HG02943 (cell line): ENCODE results near the gene MC1R.
"Not testable (repeated sequence)": the region's sequence is repeated elsewhere in the genome, so short reads cannot be mapped to it uniquely, and the experiment has no call there.

Experiments used
- ATAC-seq: cut with Tn5 transposase; IDR thresholded peaks from one replicate; pipeline ENCODE4 v1.9.1; 2021; ENCODE audit warnings: mild to moderate bottlenecking, low read depth, moderate library complexity; ENCODE audit not compliant: unreplicated experiment

MC1R gene

DNA sequence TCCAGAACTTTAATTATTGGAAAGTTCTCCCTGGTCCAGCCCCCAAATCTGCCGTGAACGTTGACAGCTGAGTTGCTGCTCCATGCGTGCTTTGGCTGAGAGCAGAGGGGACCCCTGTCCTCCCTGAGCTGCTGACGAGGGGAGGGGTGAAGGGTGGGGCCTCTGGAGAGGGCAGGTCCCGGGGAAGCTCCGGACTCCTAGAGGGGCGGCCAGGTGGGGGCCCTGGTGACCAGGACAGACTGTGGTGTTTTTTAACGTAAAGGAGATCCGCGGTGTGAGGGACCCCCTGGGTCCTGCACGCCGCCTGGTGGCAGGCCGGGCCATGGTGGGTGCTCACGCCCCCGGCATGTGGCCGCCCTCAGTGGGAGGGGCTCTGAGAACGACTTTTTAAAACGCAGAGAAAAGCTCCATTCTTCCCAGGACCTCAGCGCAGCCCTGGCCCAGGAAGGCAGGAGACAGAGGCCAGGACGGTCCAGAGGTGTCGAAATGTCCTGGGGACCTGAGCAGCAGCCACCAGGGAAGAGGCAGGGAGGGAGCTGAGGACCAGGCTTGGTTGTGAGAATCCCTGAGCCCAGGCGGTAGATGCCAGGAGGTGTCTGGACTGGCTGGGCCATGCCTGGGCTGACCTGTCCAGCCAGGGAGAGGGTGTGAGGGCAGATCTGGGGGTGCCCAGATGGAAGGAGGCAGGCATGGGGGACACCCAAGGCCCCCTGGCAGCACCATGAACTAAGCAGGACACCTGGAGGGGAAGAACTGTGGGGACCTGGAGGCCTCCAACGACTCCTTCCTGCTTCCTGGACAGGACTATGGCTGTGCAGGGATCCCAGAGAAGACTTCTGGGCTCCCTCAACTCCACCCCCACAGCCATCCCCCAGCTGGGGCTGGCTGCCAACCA, at the start of gene MC1R:
Gene MC1R (plus strand): TSS at position 410 of the 895 bp plus-strand sequence. CDS start 397 bp downstream, at position 807.
- ATAC-seq = no peak

DNA sequence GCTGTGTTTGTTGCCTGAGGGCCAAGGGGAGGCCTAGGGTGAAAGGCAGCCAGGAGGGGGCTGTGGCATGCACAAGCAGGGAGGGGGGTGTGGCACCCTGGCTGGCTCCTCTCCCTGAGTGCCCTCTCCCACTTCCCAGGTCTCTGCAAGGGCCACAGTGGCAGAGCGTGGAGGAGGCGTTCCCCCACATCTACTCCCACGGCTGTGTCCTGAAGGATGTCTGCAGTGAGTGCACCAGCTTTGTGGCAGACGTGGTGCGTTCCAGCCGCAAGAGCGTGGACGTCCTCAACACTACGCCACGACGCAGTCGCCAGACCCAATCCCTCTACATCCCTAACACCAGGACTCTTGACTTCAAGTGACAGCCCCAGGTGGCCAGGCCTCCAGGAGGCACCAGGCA, 48.8 kb upstream of the MC1R start:
- ATAC-seq = no peak

GRCh38 chr16:89870440-89870839, 48.2 kb upstream of the MC1R start:
- no peak for ATAC-seq

DNA sequence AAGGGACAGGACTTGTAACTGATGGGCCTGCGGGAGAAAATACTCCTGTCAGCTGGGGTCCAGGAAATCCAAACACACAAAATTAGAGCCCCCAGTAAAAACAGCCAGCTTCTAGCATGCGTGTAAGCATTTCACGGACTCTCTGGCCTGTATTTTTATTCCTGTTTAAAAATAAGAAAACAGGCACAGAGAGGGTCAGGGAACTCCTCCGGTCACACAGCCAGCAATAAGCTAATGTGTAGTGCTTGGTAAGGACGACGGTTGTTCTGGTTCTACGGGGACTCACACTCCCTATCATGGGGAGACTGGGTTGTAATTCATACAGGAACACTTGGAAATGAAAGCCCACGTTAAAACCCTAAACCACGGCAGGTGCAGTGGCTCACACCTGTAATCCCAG, 46.8 kb upstream of the MC1R start:
- no peak for ATAC-seq

DNA sequence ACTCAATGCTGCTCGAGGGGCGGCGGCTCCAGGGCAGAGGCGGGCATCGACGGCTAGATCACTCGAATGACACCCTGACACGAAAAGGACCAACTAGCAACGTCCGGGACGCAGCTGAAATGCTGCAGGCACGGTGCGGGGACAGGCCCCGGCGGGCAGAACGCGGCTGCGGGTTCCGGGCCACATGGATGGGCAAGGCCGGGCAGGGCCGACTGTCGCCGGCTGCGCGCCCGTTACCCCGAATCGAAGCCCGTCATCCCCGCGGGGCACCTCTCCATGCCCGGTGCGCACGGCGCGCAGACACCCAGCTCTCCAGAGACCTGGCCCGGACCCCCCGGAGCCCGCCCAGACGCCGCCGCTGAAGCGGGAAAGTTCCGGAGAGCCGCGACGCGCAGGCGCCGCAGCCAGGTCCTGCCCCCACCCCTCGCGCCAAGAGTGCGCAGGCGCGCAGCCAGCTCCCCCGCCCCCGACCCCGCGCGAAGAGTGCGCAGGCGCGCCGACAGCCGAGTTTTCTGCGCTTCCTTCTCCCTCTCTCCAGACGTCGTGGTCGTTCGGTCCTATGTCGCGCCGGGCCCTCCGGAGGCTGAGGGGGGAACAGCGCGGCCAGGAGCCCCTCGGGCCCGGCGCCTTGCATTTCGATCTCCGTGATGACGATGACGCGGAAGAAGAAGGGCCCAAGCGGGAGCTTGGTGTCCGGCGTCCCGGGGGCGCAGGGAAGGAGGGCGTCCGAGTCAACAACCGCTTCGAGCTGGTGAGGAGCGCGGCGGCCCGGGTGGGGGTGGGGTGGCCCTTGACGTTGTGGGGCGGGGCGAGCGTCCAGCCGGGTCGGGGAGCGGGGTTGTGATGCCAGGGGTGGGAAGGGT, 45.3 kb upstream of the MC1R start, which contains the start of gene TCF25:
Gene TCF25 (plus strand): TSS at position 484 of the 863 bp plus-strand sequence. CDS start 76 bp downstream, at position 560.
- peak; percentile 39 for ATAC-seq

DNA sequence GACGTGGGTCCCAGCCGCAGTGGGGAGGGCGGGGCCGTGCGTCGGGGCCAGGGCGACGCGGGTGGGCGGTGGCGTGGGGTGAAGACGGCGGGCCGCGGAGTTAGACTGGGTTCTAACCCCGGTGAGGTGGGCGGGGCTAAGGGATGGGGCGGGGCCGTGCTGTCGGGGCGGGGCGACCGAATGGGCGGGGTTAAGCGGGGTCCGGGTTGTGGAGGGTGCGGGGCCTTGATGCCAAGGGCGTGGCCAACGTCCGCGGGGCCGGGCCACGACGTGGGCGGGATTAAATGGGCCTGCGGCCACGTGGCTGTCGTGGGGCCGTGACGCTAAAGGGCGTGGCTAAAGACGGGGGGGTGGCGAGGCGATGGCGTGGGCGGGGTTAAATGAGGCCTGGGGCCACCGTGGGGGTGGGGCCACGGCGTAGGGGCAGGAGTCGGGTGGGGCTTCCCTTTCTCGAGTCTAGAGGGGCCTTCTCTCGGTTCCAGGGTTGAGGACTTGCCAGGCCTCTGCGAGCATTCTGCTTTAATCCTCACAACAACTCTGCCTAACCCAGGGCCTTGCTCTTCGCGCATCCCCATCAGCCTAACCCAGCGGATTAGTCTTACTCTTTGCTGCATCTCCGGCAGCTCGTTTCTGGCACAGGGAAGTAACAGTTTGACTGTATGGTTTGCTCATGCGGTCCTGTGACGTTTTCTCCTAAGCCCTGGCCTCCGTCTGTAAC, 44.5 kb upstream of the MC1R start:
- ATAC-seq = peak; percentile 47

DNA sequence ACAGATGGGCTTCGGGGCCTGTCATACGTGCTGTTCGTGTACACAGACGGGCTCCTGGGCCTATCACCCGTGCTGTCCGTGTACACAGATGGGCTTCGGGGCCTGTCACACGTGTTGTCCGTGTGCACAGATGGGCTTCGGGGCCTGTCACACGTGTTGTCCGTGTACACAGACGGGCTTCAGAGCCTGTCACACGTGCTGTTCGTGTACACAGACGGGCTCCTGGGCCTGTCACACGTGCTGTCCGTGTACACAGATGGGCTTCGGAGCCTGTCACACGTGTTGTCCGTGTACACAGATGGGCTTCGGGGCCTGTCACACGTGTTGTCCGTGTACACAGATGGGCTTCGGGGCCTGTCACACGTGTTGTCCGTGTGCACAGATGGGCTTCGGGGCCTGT, 39.5 kb upstream of the MC1R start:
- ATAC-seq = not testable (repeated sequence)

DNA sequence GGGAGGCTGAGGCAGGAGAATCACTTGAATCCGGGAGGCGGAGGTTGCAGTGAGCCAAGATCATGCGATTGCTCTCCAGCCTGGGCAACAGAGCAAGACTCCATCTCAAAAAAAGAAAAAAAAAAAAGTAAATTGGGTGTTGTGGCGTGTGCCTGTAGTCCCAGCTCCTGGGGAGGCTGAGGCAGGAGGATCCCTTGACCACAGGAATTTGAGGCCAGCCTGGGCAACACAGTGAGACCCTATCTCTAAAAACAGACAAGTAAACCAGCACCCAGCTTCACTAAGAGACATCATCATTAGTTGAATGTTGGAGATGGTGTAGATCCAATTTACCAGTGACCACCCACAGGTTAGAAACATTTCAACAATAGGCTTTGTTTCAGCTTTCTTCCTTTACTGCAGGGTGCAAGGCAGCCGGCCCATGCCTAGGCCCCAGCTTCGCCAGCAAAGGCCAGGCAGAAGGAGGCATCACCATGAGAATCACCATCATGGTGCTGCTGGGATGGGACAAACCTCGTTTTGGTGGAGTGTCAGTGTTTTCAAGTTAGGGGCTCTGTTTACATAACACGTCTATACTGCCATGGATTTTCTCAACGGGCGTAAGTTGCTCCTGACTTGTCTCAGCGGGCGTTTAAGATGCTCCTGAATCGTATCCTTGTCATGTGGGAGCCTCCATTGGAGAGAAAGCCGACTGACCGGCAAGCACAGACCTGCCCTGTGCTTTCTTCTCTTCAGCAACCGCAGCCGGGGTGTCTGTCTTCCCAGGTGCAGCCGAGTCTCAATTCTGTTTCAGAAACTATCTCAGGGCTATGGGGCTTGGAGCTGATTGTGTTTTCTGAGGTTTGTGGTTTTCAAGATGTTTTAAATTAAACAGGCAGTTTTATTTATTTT, 37.9 kb upstream of the MC1R start:
- ATAC-seq = no peak

DNA sequence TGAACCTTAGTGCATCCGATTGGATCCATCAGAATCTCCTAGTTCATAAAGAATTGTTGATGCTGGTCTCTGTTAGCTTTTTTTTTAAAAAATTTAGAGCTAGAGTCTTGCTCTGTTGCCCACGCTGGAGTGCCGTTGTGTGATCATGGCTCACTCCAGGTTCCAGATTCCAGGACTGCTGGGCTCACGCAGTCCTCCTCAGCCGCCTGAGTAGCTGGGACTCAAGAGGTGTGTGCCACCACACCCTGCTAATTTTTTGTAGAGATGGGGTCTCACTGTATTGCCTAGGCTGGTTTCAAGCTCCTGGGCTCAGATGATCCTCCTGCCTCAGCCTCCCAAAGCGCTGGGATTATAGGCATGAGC, 37.3 kb upstream of the MC1R start:
- ATAC-seq = no peak

DNA sequence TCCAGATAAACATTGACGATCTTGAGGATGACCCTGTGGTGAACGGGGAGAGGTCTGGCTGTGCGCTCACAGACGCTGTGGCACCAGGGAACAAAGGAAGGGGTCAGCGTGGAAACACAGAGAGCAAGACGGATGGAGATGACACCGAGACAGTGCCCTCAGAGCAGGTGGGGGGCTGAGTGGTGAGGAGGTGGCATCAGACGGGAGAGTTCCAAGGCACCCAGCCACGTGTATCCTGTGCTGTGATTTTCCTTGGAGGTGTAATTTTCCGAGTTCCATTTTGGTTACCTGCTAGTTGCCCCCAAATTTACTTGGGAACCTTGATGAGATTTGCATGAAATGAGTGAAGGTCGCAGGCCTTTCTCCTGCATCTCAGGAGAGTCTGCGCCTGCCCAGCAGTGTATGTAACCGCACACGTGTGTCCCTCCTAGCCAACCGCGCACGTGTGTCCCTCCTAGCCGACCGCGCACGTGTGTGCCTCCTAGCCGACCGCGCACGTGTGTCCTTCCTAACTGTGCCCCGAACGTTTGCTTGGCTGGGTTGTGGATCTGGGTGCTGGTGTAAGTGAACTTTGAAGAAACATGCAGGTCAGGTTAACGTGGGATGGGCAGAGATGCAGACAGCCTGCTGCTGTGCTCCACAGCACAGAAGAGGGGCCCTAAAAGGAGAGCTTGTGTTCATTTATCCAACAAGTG, 35.2 kb upstream of the MC1R start:
- ATAC-seq = no peak

DNA sequence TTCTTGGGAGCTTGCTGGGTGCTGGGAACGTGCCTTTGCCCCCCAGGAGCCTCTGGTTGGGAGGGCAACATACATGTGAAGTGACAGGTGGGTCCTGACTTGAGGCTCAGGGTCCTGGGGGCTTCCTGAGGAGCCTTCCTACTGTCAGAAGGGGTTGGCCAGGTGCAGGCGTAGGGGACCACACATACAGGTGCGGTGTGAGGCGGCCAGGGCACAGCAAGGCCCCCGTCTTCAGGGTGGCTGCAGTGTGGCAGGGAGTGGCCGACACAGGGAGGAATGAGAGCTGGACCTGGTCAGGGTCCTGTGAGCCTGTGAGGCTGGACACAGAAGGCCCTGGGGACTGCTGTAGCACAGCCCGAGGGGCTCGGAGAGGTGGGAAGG, 34.6 kb upstream of the MC1R start:
- no peak for ATAC-seq

DNA sequence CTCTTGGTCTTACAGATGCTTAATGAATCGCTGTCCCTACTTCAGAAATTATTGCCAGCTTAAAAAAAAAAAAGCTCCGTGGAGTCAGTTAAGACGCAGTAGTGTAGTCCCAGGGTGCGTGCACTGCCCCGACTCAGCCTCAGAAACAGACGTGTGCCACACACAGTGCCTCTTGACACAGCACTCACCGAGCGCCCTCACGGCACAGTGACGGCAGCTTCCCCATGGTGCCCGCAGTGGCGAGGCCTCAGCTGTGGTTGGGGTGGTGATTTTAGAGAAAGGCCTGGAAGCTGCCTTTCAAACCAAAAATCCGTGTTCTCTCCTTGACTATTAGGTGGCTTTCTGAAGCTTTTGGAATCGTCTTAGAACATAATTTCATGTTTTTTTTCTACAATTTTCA, 31.4 kb upstream of the MC1R start:
- no peak for ATAC-seq

- no peak for ATAC-seq
Measured at GRCh38 chr16:89890200-89890599, 28.5 kb upstream of the MC1R start.

- ATAC-seq = no peak
Measured at GRCh38 chr16:89890886-89891657, 27.6 kb upstream of the MC1R start.

GRCh38 chr16:89892055-89892630, 26.5 kb upstream of the MC1R start:
- no peak for ATAC-seq

DNA sequence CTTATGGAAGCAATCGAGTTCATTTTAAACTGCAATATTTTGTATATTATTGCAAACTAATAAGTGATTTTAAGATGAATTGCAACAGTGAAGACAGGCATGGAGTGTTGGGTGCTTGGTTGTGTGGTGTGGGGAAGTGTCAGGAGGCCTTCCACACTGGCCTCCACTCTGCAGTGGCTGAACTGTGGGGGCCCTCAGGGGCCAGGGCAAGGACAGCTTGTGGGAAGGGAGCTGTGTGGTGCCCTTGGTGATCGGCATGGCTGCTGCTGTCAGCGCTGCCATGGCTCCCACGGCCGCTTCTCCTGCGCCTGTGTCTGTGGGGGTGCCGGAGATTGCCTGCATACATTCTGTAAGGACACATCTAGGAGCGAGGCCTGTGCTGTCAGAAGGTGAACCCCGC, 26.0 kb upstream of the MC1R start:
- ATAC-seq = no peak

- ATAC-seq = no peak
Measured at GRCh38 chr16:89893642-89894548, 24.8 kb upstream of the MC1R start.
